Left lung (tissue), 10 donors: ENCODE results near the gene BCDIN3D. TPM values are rescaled to one million over a fixed set of nuclear protein-coding genes. Genes with fewer than 3 reads are reported as not detected.

Experiments used
- ATAC-seq: fragments of 200-7000 bp; cut with Tn5 transposase; one replicate; pipeline ENCODE4 v1.9.1; 2020; ENCODE audit warnings: moderate library complexity
- DNase-seq, 4 donors: peaks; one replicate each; pipeline ENCODE4 v3.0.0-alpha.2; 2013 to 2020
- H3K27ac ChIP-seq, 2 donors: fragments of 200-600 bp; sonication (generic) in 1 of 2; one replicate each; pipeline versions ENCODE4 v1.5.0 to v1.8.0; 2020 to 2021
- H3K27me3 ChIP-seq, 2 donors: fragments of 200-600 bp; sonication (generic) in 1 of 2; one replicate each; pipeline versions ENCODE4 v1.5.0 to v1.8.0; 2020 to 2021
- H3K36me3 ChIP-seq, 2 donors: fragments of 200-600 bp; sonication (generic) in 1 of 2; one replicate each; pipeline versions ENCODE4 v1.5.0 to v1.8.0; 2020 to 2021
- H3K4me1 ChIP-seq, 2 donors: fragments of 200-600 bp; one replicate each; pipeline ENCODE4 v1.8.0; 2021
- H3K4me3 ChIP-seq, 2 donors: fragments of 200-600 bp; sonication (generic) in 1 of 2; one replicate each; pipeline versions ENCODE4 v1.5.0 to v1.8.0; 2020 to 2021; ENCODE audit warnings: mild to moderate bottlenecking in 1 of 2
- H3K9me3 ChIP-seq, 2 donors: fragments of 200-600 bp; sonication (generic) in 1 of 2; one replicate each; pipeline versions ENCODE4 v1.5.0 to v1.8.0; 2020 to 2021
- CTCF ChIP-seq, 2 donors: fragments of 200-600 bp; sonication (generic) in 1 of 2; IDR thresholded peaks; one replicate each; pipeline versions ENCODE4 v1.5.0 to v1.8.0; 2021; ENCODE audit warnings: antibody characterized with exemption in 2 of 2
- intact Hi-C, 2 donors: fragments of 100-400 bp; cut with DNase I; formaldehyde crosslinking; loops; one replicate each; pipeline versions ENCODE4 v1.11.2 to v1.14.2; 2022
- polyA plus RNA-seq, 6 donors: library from polyadenylated mRNA; unstranded; fragments of 120-200 nt; gene quantifications; one replicate each; pipeline ENCODE4 v1.2.1, GENCODE V29; 2013; ENCODE audit not compliant: insufficient read length in 6 of 6
- total RNA-seq, 2 donors: library from RNA; stranded (reverse); fragmentation: NEBNext Ultra II Directional; extraction: Animal tissue kit (Norgen Biotek cat#: 25700); gene quantifications; one replicate each; pipeline ENCODE4 v1.2.1, GENCODE V29; 2021
- donor health status: DM: no; HTN: yes; CAD: no.
- donor health status: DM: no; HTN: no; CAD: no.

BCDIN3D gene
- total and polyA plus RNA-seq, 8 donors: 4.3 to 7.3 (median 5.8) TPM

GRCh38 chr12:49798248-49798647 lies 44.7 kb downstream of the BCDIN3D start:
- H3K4me1 ChIP-seq: peaks cover 0 to 15% of the 10 kb centered on the region in 2 donors
- no peak for TF ChIP-seq CTCF (IDR thresholded peaks at IDR 0.05)
- no peak overlapping the region for H3K4me3 ChIP-seq
- intact Hi-C loops: no loop called here
- no peak for ATAC-seq
- DNase-seq: no peak
- H3K27ac ChIP-seq: peak overlapping the region in 1 of 2 donors; percentile 73
- H3K9me3 ChIP-seq: no peaks in the 10 kb centered on the region
- no peaks in the 10 kb centered on the region for H3K27me3 ChIP-seq
- H3K36me3 ChIP-seq: peaks cover 0 to 98% of the 10 kb centered on the region in 2 donors

- TF ChIP-seq CTCF (IDR thresholded peaks at IDR 0.05): no peak
- DNase-seq (no peak), ATAC-seq (no peak)
- H3K27me3 ChIP-seq: no peaks in the 10 kb centered on the region
- H3K27ac ChIP-seq: peak overlapping the region in 1 of 2 donors; percentile 73
- peaks cover 0 to 15% of the 10 kb centered on the region in 2 donors for H3K4me1 ChIP-seq
- no peaks in the 10 kb centered on the region for H3K9me3 ChIP-seq
- H3K4me3 ChIP-seq: peak overlapping the region in 1 of 2 donors; percentile 2
- H3K36me3 ChIP-seq: peaks cover 0 to 98% of the 10 kb centered on the region in 2 donors
- intact Hi-C loops: no loop called here
Measured at GRCh38 chr12:49797449-49797776, 45.5 kb downstream of the BCDIN3D start.

GRCh38 chr12:49796606-49797448 lies 46.1 kb downstream of the BCDIN3D start:
- no peak for ATAC-seq
- H3K36me3 ChIP-seq: peaks cover 0 to 98% of the 10 kb centered on the region in 2 donors
- H3K4me3 ChIP-seq: peak overlapping the region in 1 of 2 donors; percentile 2
- H3K4me1 ChIP-seq: peaks cover 0 to 15% of the 10 kb centered on the region in 2 donors
- H3K27me3 ChIP-seq: no peaks in the 10 kb centered on the region
- no peak for DNase-seq
- intact Hi-C loops: no loop called here
- no peak for TF ChIP-seq CTCF (IDR thresholded peaks at IDR 0.05)
- H3K9me3 ChIP-seq: no peaks in the 10 kb centered on the region
- H3K27ac ChIP-seq: peak overlapping the region in 1 of 2 donors; percentile 73

GRCh38 chr12:49796155-49796554 lies 46.8 kb downstream of the BCDIN3D start:
- H3K9me3 ChIP-seq: no peaks in the 10 kb centered on the region
- no peak overlapping the region for H3K4me3 ChIP-seq
- DNase-seq (no peak), ATAC-seq (no peak)
- intact Hi-C loops: no loop called here
- peaks cover 0 to 98% of the 10 kb centered on the region in 2 donors for H3K36me3 ChIP-seq
- H3K27ac ChIP-seq: no peak overlapping the region
- no peaks in the 10 kb centered on the region for H3K27me3 ChIP-seq
- TF ChIP-seq CTCF (IDR thresholded peaks at IDR 0.05): no peak
- H3K4me1 ChIP-seq: peaks cover 0 to 15% of the 10 kb centered on the region in 2 donors

- Histone ChIP-seq H3K4me1 (peaks cover 0 to 17% of the 10 kb centered on the region in 2 donors), H3K27me3 (no peaks in the 10 kb centered on the region), H3K9me3 (no peaks in the 10 kb centered on the region), H3K36me3 (peaks cover 0 to 98% of the 10 kb centered on the region in 2 donors), H3K4me3 (no peak overlapping the region), H3K27ac (no peak overlapping the region)
- DNase-seq: no peak
- no peak for TF ChIP-seq CTCF (IDR thresholded peaks at IDR 0.05)
- intact Hi-C loops: no loop called here
- no peak for ATAC-seq
Measured at GRCh38 chr12:49795654-49796105, 47.2 kb downstream of the BCDIN3D start.
